ENCODE data around the gene NTNG2. TPM values are rescaled to one million over a fixed set of nuclear protein-coding genes. Genes with fewer than 3 reads are reported as not detected.

The NTNG2 gene
- total RNA-seq, 2 experiments from 2014 or later: 1.2 TPM

DNA sequence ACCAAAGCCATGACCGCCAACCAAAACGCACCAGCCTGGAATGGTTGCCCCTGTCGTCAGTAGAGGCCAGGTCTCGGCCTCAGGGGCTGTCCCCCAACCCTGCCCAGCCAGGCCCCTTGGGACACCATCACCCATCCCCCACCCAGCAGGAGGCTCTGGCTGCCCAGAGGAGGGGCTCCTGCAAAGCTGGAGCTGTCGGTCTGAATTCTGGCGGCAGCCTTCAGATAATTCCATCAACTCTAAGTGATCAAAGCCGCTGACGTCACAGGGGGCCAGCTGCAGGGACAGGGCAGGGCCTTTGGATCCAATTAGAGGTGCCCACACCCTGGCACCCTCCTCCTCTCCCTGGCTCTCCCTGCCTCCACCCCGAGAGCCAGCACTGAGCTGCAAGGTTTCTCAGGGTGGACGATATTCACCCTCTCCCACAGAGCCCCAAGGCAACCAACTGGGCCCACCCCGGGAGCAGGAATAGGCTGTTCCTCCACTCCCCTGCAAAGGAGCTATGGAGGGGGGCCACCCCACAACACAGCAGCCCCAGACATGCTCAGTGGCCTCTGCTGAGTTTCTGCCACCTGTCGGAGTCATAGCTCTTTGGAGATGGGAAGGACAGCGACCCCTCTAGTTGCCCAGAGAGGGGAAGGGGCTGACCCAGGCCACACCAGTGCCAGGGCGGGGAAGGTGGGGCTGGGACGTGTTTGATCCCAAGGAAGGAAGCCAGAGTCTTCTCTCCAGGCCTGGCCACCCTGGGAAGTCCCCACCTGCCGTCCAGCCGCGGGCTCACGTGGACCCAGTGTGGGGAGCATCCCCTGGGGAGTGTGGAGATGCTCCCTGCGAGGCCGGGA, 78.4 kb downstream of the NTNG2 start:
- ChIA-PET CTCF (interaction anchor here (0.6 to 8.6 kb wide), 8 partner anchors 13 to 484 kb away, joined by 3 to 83 read pairs (median 6); no protein-coding TSS in a partner anchor), POLR2A (no interaction called here)

DNA sequence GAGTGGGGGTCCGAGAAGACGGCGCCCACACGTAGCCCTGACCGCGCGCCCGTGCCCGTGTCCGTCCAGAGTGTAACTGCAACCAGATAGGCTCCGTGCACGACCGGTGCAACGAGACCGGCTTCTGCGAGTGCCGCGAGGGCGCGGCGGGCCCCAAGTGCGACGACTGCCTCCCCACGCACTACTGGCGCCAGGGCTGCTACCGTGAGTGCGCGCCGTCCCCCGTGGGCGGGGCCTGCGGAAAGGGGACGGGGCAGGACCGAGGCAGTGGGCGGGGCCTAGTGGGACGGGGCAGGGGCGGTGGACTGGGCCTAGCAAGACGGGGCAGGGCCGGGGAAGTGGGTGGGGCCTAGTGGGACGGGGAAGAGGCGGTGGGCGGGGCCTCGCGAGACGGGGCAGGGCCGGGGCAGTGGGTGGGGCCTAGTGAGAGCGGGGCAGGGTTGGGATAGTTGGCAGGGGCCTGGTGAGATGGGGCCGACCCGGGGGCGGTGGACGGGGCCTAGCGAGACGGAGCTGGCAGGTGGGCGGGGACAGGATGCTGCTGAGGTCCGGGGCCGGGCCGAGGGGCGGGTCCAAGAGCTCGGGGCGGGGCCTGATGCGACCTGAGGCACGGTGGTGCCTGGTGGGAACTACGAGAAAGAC, 79.1 kb downstream of the NTNG2 start:
- ChIA-PET CTCF (interaction anchor here (0.5 to 8.6 kb wide), 11 partner anchors 11 to 490 kb away, joined by 3 to 83 read pairs (median 4); partner anchors contain the start of gene NTNG2), POLR2A (interaction anchor here (0.6 to 1.0 kb wide), 2 partner anchors 483 to 1282 kb away, joined by 3 to 4 read pairs; no protein-coding TSS in a partner anchor)

DNA sequence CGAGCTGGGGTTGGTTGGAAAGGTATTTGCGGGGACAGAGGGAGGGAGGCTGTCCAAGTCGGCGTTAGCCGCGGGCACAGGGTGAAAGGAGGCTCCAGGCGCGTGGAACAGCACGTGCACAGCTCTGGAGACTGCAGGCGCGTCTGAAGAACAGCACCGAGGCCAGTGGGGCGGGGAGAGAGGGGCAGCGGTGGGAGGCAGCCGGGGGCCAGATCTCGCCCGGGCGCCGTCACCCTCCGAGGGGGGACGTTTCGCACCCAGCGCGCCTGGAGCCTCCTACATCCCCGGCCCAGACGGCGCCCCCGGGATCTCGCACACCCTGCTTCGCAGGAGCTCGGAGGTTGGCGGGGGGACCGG, 79.6 kb downstream of the NTNG2 start:
- ChIA-PET POLR2A (interaction anchor here (0.6 to 1.0 kb wide), 2 partner anchors 483 to 1281 kb away, joined by 3 to 4 read pairs; no protein-coding TSS in a partner anchor), CTCF (interaction anchor here (0.5 to 1.4 kb wide), 5 partner anchors 11 to 491 kb away, joined by 3 to 8 read pairs (median 3); partner anchors contain the start of gene NTNG2)

DNA sequence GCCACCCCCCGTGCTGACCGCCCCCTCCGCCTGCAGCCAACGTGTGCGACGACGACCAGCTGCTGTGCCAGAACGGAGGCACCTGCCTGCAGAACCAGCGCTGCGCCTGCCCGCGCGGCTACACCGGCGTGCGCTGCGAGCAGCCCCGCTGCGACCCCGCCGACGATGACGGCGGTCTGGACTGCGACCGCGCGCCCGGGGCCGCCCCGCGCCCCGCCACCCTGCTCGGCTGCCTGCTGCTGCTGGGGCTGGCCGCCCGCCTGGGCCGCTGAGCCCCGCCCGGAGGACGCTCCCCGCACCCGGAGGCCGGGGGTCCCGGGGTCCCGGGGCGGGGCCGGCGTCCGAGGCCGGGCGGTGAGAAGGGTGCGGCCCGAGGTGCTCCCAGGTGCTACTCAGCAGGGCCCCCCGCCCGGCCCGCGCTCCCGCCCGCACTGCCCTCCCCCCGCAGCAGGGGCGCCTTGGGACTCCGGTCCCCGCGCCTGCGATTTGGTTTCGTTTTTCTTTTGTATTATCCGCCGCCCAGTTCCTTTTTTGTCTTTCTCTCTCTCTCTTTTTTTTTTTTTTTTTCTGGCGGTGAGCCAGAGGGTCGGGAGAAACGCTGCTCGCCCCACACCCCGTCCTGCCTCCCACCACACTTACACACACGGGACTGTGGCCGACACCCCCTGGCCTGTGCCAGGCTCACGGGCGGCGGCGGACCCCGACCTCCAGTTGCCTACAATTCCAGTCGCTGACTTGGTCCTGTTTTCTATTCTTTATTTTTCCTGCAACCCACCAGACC, 80.2 kb downstream of the NTNG2 start:
- POLR2A ChIA-PET: interaction anchor here (1.0 kb wide), 1 partner anchor 484 kb away, joined by 4 read pairs; no protein-coding TSS in a partner anchor
- CTCF ChIA-PET: interaction anchor here (0.5 to 1.4 kb wide), 5 partner anchors 10 to 491 kb away, joined by 3 to 8 read pairs (median 3); partner anchors contain the start of gene NTNG2

DNA sequence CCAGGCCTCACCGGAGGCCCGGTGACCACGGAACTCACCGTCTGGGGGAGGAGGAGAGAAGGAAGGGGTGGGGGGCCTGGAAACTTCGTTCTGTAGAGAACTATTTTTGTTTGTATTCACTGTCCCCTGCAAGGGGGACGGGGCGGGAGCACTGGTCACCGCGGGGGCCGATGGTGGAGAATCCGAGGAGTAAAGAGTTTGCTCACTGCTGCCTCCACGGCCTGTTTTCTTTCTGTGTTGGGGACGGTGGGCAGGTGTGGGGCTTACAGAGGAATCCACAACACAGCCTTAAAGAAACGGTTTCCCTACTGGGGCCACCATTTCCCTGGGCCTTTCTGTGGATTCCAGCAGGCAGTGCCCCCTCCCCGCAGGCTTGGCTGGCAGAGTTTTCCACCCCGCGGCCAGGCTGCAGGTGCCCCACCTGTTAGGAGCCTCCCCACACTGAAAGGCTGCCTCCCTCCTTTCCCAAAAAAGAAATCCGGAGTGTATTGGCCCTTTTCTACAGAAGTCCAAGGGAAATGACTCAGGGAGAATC, 80.8 kb downstream of the NTNG2 start:
- POLR2A ChIA-PET: no interaction called here
- CTCF ChIA-PET: no interaction called here

DNA sequence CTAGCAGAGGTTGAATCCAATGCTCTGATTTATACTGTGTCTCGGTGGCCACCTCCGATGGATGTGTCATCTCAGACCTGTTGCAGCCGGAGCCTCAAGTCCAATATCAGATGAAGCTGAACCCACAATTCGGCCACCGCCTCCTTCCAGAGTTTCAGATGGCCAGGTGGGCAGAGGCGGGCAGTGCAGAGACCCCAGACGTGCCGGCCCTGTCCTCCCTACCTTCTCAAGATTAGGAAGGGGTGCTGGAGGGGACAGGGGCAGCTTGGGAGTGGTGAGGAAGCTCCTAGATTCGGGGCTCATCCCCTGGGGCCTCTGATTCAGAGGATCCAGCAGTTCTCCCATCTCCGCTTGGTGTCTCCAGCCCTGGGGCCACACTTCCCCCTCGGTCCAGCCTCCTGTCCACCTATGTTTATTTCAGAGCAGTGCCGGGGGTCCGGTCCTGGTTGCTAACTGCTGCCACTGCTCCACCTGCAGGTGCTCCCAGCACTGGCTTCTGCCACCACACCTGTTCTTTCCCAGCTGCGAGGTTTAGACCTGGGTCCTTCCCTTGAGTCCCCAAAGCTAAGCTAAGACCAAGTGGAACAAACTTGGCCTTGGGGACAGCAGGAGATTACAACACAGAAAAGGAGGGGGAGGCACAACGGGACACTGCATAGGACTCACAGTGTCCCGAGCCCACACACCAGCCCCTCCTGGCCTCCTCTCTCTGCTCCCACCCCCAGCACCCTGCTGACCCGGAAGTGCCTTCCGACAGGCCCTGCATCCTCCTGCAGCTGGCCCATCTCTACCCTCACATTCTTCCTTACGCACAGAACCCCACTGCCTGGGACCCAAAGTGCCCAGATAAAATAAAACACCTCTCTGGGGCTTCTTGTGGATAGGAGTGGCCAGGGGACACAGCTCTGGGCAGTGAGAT, 81.6 kb downstream of the NTNG2 start:
- POLR2A ChIA-PET: no interaction called here
- CTCF ChIA-PET: interaction anchor here (1.2 kb wide), 1 partner anchor 79 kb away, joined by 3 read pairs; no protein-coding TSS in a partner anchor

DNA sequence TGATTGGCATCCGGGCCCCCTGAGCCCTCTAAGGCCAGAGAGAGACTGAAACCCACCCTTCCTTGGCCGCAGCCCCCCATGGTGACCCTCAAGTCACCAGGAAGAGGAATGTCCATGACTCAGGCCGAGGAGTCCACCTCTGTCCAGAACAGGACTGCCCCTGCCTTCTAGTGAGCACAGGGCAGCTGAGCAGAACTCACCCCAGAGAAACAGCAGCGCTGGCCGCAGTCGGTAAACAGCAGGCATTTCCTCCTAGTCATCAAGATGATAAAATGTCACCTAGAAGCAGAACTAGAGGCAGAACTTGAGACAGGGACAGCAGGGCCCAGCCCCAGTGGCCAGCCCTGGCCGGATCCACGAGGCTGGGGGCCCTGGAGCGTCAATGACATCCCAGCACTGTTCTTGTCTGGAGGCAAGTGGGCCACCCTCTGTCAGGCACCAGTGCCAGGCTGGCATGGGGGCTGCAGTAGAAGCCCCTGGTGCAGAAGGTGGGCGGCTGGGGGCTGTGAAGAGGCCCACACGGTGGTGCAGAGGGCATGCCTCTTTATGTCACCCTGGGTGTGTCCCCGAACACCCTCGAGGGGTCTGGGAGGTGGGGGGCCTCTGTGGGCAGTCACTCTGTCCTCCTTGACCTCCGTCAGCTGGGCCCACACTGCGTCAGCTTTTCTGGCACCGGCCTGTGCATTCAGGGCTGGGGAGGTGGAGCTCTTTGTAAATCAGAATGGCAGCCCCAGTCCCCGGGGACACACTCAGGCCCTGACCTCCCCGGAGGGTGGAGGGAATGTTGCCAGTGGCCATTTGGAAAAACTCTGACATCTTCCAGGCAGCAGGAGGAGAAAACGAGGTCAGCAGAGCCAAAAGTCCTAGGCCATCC, 83.0 kb downstream of the NTNG2 start:
- CTCF ChIA-PET: interaction anchor here (0.7 kb wide), 1 partner anchor 72 kb away, joined by 3 read pairs; no protein-coding TSS in a partner anchor
- POLR2A ChIA-PET: no interaction called here

DNA sequence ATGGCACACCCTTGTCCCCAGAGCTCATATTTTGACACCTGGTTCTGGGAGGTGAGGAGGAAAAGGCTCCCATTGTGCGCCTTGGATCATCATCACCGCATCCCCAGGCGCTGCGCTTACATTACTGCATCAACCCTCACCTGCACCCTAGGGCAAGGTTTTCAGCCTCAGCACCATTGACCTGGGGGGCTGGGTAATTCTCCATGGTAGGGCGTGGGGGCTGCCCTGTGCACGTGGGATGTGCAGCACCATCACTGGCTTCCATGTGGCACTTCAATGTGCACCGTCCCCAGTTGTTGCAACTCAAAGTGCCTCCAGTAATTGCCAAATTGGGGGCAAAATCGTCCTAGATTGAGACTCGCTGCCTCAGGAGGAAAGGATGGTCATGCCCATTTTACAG, 83.6 kb downstream of the NTNG2 start:
- CTCF ChIA-PET: interaction anchor here (0.7 to 1.0 kb wide), 3 partner anchors 14 to 75 kb away, joined by 3 to 4 read pairs (median 3); no protein-coding TSS in a partner anchor
- POLR2A ChIA-PET: no interaction called here

DNA sequence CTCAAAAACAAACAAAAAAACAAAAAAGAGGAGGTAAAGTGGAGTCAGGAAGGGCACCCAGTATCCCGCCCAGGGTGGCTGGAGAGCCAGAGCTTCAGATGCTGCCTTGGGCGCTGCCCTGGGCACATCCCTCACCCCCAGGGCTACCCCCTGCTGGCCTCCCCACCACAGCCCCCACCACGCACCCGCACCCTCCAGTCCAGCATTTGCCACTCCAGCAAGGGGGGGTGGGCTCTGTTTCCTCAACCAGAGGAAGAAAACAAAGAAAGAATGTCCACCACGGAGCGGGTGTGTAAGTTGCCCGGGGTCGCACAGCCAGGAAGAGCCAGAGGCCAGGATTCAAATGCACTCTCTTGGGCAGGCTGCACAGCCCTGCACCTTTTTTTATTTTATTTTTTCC, 86.1 kb downstream of the NTNG2 start:
- ChIA-PET CTCF (interaction anchor here (0.6 kb wide), 1 partner anchor 165 kb away, joined by 3 read pairs; no protein-coding TSS in a partner anchor), POLR2A (no interaction called here)

DNA sequence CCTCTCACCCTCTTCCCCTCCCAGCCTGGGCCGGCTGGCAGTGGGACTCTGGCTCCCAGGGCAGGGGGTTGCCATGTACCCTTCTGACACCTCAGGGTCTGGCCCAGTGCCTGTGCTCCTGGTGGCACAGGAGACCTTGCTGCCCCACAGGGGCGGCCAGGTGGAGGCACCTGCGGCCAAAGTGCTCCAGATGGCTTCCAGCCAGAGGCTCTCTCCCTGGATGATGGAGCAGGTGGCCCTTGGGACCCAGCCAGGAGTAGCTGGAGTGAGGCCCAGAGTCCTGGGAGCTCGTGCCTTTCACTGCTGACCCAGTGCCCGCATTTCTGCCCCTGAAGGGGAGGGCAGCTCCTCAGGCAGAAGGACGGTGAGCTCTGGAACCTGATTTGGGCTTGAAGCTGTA, 87.3 kb downstream of the NTNG2 start:
- CTCF ChIA-PET: interaction anchor here (0.8 kb wide), 1 partner anchor 486 kb away, joined by 3 read pairs; no protein-coding TSS in a partner anchor
- POLR2A ChIA-PET: no interaction called here

DNA sequence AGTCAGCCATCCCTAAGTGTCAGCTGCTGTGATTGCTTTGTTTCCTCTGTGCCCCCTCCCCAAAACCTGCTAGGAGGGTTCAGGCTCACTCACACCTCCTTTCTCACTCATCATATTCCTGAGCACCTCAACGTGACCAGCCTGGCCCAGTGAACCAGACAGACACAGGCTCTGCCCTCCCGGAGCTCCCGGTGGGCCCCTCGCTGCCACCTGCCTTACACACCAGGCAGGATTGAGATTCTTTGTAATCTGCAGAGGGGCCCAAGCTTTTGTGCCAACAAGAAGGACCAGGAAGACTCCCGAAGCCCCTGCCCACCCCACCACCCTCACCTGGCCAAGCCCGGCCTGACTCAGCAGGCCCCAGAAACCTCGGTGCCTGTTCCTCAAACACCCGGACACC, 87.8 kb downstream of the NTNG2 start:
- ChIA-PET CTCF (interaction anchor here (0.8 kb wide), 1 partner anchor 487 kb away, joined by 3 read pairs; no protein-coding TSS in a partner anchor), POLR2A (no interaction called here)

DNA sequence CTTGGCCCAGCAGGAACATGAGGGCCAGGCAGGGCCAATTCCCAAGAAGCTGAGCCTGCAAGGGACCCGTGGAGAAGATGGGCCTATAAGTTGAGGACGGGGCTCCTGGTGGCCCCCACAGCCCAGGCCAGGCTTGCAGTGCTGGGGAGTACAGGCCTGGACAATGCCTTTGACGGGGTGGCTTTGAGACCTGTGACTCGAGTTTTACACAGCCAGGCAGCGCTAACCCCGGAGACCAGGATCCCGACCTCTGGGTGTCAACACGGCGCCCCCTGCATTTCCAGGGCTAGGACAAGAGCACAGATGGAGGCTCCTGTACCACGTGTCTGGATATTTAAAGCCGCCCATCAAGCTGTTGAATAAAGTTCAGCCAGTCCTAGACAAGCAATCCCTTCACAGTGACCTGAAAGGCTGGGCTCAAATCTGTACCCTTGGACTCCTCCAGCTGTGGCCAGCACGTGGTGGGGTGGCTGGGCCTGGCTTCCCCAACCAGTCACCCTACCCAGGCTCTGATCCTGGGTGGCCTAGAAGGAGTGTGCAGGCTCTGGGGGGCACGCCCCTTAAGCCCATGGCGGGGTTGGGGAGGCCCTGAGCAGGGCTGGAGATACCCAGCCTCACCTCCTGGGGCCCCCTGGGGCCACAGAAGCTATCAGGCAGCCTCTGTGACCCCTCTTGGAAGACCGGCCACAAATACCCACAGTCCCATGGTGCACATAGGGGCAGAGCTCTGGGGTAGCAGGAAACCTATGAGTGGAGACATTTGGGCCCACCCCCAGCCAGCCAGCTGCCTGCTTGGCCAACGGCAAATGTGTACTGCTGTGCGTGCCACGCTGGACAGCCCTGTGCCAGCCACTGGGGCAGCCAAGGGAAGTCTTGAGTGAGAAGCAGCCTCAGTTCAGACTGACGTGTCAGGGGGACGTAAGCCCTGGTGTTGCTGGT, 88.7 kb downstream of the NTNG2 start:
- POLR2A ChIA-PET: interaction anchor here (0.6 kb wide), 1 partner anchor 490 kb away, joined by 3 read pairs; no protein-coding TSS in a partner anchor
- CTCF ChIA-PET: interaction anchor here (0.6 to 0.9 kb wide), 2 partner anchors 161 to 488 kb away, joined by 3 to 4 read pairs; no protein-coding TSS in a partner anchor

DNA sequence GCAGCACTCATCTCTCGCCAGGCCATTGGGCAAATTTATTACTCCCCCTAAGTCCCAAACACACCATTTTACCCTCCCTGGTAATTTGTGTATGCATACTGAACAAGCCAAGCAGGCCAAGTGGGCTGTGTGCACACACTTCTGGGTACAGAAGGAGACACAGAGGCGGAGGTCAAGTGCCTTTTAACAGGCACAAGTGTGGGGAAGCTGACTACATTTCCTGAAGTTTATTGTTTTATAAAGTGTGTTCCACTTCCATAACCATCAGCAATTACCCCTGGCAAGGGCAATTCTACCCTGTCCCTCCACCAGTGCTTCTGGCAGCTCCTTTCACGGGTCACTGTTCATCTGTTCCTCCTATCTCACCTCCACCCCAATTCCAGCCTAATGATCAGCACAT, 99.0 kb downstream of the NTNG2 start:
- ChIA-PET CTCF (interaction anchor here (1.2 to 3.6 kb wide), 3 partner anchors 9 to 91 kb away, joined by 3 to 12 read pairs (median 3); no protein-coding TSS in a partner anchor), POLR2A (no interaction called here)

DNA sequence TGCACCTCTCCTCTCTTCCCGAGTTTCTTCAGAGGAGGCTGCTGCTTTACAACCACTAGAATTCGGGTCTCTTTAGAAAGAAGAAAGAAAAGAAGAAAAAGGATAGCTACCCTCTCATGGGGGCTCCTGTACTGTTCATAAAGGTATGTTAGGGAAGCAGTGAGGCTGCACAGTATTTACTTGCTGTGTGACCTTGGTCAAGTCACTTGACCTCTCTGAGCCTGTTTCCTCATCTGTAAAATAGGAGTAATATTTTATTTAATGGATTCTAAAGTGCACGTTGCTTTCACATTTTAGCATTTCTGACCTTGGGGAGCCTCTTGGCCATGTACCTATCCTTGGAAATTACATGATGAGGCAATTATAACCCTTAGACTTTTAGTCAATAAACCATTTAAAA, 104.2 kb downstream of the NTNG2 start:
- CTCF ChIA-PET: interaction anchor here (1.0 kb wide), 1 partner anchor 13 kb away, joined by 3 read pairs; no protein-coding TSS in a partner anchor
- POLR2A ChIA-PET: no interaction called here

DNA sequence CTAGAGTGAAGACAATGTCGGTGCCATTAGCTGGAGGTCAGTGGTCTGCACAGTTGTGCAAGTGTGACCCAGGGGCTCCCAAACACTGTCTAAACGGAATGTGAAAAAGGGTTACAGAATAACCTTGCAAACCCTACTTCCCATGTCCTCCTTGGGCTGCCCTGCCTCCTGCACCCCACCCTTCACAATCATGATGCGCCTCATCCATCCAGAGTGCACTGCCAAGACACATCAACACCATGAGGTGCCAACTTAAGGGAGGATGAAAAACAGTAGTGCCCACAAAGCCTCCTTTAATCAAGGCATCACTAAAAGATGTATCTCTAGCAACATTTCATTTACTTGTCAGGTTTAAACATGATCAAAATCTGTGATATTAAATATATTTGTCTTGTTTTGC, 105.8 kb downstream of the NTNG2 start:
- POLR2A ChIA-PET: no interaction called here
- CTCF ChIA-PET: interaction anchor here (1.9 kb wide), 1 partner anchor 505 kb away, joined by 4 read pairs; no protein-coding TSS in a partner anchor

Measured in activated CD8-positive, alpha-beta memory T cell treated with anti-CD3 and anti-CD28 coated beads for 36 hours (primary cell).